Sigmoid colon (tissue), 4 donors: Measurements from ENCODE around the gene ANGPTL2.

Experiments
- EP300 ChIP-seq, 4 donors: sonication (generic); formaldehyde crosslinking; IDR thresholded peaks; one replicate each; pipeline ENCODE4 v1.6.1; 2017; ENCODE audit warnings: antibody characterized with exemption in 4 of 4
- TF ChIP-seq, protein P1 (sequence below), 4 experiments: fragments of 450-650 bp in 3 of 4; fragments of 200-600 bp in 1 of 4; IDR thresholded peaks; one replicate each; pipeline ENCODE4 v1.5.1; 2016 to 2019; ENCODE audit warnings: antibody characterized with exemption in 4 of 4, mild to moderate bottlenecking in 3 of 4, moderate library complexity in 2 of 4

DNA sequence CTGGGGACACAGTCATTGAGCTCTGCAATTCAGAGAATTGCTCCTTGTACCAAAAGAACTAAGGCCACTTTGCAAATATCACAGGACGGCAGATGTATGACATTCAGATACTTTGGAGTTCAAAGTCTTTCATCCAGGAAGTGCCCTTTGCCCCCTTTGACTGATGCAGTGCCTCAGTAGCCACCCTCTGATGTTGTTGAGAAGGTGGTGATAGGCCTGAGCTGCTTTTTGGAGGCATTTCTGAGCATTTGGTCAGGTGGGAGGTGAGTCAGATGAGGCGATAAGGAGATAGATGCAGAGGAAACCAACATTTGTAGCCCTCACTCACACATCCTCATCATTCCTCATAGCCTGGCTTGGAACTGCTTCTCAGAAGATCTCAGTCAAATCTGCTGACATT, 63.4 kb downstream of the ANGPTL2 start:
- TF ChIP-seq, protein P1, sequence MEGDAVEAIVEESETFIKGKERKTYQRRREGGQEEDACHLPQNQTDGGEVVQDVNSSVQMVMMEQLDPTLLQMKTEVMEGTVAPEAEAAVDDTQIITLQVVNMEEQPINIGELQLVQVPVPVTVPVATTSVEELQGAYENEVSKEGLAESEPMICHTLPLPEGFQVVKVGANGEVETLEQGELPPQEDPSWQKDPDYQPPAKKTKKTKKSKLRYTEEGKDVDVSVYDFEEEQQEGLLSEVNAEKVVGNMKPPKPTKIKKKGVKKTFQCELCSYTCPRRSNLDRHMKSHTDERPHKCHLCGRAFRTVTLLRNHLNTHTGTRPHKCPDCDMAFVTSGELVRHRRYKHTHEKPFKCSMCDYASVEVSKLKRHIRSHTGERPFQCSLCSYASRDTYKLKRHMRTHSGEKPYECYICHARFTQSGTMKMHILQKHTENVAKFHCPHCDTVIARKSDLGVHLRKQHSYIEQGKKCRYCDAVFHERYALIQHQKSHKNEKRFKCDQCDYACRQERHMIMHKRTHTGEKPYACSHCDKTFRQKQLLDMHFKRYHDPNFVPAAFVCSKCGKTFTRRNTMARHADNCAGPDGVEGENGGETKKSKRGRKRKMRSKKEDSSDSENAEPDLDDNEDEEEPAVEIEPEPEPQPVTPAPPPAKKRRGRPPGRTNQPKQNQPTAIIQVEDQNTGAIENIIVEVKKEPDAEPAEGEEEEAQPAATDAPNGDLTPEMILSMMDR (IDR thresholded peaks at IDR 0.05), result no peak
- no peak for TF ChIP-seq EP300 (IDR thresholded peaks at IDR 0.05)
